Upper lobe of right lung (tissue), 1 donor: Measurements from ENCODE around the gene C1orf210. TPM values are rescaled to one million over a fixed set of nuclear protein-coding genes. Genes with fewer than 3 reads are reported as not detected.

Experiments
- ATAC-seq: fragments of 200-7000 bp; cut with Tn5 transposase; one replicate; pipeline ENCODE4 v1.9.1; 2020; ENCODE audit warnings: mild to moderate bottlenecking, moderate library complexity
- DNase-seq: peaks from one replicate; pipeline ENCODE4 v3.0.0-alpha.2; 2020
- H3K27ac ChIP-seq: fragments of 200-600 bp; one replicate; pipeline ENCODE4 v1.8.0; 2022
- H3K27me3 ChIP-seq: fragments of 200-600 bp; one replicate; pipeline ENCODE4 v1.8.0; 2022; ENCODE audit warnings: mild to moderate bottlenecking
- H3K36me3 ChIP-seq: fragments of 200-600 bp; one replicate; pipeline ENCODE4 v1.8.0; 2022
- H3K4me1 ChIP-seq: fragments of 200-600 bp; one replicate; pipeline ENCODE4 v1.8.0; 2022
- H3K4me3 ChIP-seq: fragments of 200-600 bp; one replicate; pipeline ENCODE4 v1.8.0; 2022; ENCODE audit warnings: mild to moderate bottlenecking
- H3K9me3 ChIP-seq: fragments of 200-600 bp; one replicate; pipeline ENCODE4 v1.8.0; 2022
- intact Hi-C: fragments of 100-400 bp; cut with DNase I; formaldehyde crosslinking; loops from one replicate; pipeline ENCODE4 v1.11.0; 2022
- total RNA-seq: library from RNA; stranded (reverse); fragmentation: NEBNext Ultra II Directional; extraction: Animal tissue kit (Norgen Biotek cat#: 25700); gene quantifications from one replicate; pipeline ENCODE4 v1.2.1, GENCODE V29; 2021
- TF ChIP-seq, protein P1 (sequence below): fragments of 200-600 bp; IDR thresholded peaks from one replicate; pipeline ENCODE4 v1.8.0; 2022; ENCODE audit warnings: antibody characterized with exemption
- donor health status: DM: no; HTN: yes; CAD: no; lungs with severe emphysema.

Gene C1orf210
- total RNA-seq, 1 donor from 2014 or later, result 18.9 TPM

DNA sequence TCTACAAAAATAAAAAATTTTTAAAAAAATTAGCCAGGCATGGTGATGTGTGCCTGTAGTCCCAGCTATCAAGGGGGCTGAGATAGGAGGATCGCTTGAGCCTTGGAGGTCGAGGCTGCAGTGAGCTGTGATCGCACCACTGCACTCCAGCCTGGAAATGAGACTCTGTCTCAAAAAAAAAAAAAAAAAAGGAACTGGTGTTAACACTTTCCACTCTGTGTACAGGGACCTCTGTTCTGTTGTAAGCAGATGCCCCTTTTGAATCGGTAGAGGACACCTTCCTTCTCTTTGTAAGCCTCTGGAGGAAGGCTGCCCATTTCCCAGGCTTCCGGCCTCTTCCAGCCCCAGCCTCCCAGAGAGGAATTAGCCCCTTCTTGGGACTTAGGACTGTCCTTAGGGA lies 7.3 kb upstream of the C1orf210 start:
- H3K27me3 ChIP-seq, result no peaks in the 10 kb centered on the region
- TF ChIP-seq, protein P1, sequence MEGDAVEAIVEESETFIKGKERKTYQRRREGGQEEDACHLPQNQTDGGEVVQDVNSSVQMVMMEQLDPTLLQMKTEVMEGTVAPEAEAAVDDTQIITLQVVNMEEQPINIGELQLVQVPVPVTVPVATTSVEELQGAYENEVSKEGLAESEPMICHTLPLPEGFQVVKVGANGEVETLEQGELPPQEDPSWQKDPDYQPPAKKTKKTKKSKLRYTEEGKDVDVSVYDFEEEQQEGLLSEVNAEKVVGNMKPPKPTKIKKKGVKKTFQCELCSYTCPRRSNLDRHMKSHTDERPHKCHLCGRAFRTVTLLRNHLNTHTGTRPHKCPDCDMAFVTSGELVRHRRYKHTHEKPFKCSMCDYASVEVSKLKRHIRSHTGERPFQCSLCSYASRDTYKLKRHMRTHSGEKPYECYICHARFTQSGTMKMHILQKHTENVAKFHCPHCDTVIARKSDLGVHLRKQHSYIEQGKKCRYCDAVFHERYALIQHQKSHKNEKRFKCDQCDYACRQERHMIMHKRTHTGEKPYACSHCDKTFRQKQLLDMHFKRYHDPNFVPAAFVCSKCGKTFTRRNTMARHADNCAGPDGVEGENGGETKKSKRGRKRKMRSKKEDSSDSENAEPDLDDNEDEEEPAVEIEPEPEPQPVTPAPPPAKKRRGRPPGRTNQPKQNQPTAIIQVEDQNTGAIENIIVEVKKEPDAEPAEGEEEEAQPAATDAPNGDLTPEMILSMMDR, result no peak
- no peaks in the 10 kb centered on the region for H3K36me3 ChIP-seq
- H3K4me3 ChIP-seq, result no peak overlapping the region
- intact Hi-C loops, result no loop called here
- no peak overlapping the region for H3K27ac ChIP-seq
- ATAC-seq (no peak), DNase-seq (no peak)
- no peaks in the 10 kb centered on the region for H3K9me3 ChIP-seq
- H3K4me1 ChIP-seq, result peaks cover 17% of the 10 kb centered on the region

DNA sequence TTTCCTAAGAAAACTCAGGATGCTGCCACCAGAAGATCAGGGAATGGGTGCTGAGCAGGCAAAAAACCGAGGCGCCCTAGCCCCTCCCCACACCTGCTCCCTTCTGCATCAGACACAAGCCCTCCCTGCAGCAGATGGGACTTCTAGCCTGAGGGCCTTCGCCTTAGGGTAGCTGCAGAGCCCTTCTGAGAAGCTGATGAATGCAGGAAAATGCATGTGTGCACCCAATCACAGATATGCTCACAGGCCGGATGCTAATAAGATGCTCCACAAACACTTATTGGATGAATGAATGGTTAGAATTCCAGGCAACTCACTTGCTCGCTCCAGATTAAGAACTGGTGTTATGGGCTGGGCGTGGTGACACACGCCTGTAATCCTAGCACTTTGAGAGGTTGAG lies 6.8 kb upstream of the C1orf210 start:
- TF ChIP-seq, protein P1, result no peak

DNA sequence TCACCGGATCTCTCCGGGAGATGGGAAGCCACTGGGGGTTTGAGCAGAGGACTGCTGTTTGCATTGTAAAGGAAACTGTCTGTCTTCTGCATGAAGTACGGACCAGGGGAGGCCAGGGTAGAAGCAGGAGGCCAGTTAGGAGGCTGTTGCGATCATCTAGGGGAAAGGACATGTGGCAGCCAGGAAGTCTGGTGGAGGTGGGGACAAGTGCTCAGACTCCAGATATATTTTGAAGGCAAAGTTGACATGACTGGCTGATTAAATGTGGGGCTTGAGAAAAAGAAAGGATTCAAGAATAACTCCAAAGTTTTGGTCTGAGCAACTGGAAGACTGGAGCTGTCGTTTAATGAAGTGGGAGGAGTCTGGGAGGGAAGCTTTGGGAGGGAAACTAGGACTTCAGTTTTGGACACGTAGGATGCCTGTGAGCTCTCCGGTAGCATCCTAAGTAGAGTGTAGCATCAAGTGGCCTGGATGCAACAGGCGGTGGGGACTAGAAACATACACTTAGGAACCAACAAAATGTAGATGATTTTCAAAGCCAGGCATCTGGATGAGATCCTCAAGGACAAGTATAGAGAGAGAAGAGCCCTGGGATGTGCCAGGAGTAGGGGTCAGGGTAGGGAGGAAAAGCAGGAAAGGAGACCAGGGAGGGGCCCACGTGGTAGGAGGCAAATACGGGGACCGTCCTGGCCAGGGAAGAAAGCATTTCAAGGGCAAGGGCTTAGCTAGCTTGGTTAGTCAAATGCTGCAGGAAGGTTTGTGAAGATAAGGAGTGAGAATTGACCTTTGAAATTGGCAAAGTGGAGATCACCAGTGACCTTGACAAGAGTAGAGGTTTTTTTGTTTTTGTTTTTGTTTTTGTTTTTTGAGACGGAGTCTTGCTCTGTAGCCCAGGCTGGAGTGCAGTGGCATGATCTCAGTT lies 3.7 kb upstream of the C1orf210 start:
- peak; percentile 6 for DNase-seq

More for the DNA sequence above, 6.8 kb upstream of the C1orf210 start:
- ATAC-seq (no peak), DNase-seq (no peak)
- Histone ChIP-seq H3K4me3 (no peak overlapping the region), H3K27ac (no peak overlapping the region), H3K36me3 (no peaks in the 10 kb centered on the region), H3K4me1 (peaks cover 17% of the 10 kb centered on the region), H3K9me3 (no peaks in the 10 kb centered on the region), H3K27me3 (no peaks in the 10 kb centered on the region)
- intact Hi-C loops, result no loop called here

DNA sequence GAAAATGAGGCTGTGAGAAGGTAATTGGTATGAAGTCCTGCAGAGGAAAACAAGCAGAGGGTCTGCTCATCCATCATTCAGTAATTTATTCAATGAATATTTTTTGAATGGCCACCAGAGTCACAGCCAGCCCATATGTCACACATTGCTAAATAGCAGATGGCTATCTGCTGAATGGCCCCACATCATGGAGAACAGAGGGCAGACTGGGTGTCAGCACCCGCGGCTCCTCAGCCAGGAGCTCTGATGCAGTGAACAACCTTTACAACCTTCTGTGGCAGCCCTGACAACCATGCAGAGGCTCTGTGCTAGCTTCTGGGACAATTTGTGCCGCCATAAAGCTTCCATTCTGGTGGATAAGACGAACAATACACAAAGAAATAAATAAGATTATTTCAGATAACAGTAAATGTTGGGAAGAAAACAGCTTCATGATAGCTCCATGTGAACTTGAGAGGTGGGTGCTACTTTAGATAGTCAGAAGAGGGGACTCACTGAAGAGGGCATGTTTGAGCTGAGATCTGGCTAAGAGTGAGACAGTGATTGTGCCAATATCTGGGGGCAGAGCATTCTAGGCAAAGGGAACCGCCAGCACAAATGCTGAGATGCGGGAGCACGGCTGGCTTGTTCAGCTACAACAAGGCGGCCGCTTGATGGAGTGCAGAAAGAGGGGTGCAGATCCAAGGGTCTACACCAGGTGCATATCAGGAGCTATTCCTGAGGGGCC lies 2.8 kb upstream of the C1orf210 start:
- H3K27me3 ChIP-seq, result no peaks in the 10 kb centered on the region
- TF ChIP-seq, protein P1, result no peak
- intact Hi-C loops, result no loop called here
- no peaks in the 10 kb centered on the region for H3K9me3 ChIP-seq
- H3K4me3 ChIP-seq, result no peak overlapping the region
- H3K4me1 ChIP-seq, result peaks cover 3% of the 10 kb centered on the region
- no peak for ATAC-seq
- no peaks in the 10 kb centered on the region for H3K36me3 ChIP-seq
- no peak overlapping the region for H3K27ac ChIP-seq
- peak; percentile 27 for DNase-seq

More for the DNA sequence above, 3.7 kb upstream of the C1orf210 start:
- H3K9me3 ChIP-seq, result no peaks in the 10 kb centered on the region
- no peak for ATAC-seq
- no peaks in the 10 kb centered on the region for H3K4me1 ChIP-seq
- no peaks in the 10 kb centered on the region for H3K27me3 ChIP-seq
- no peak overlapping the region for H3K4me3 ChIP-seq
- no peaks in the 10 kb centered on the region for H3K36me3 ChIP-seq
- no peak overlapping the region for H3K27ac ChIP-seq
- TF ChIP-seq, protein P1, result no peak
- intact Hi-C loops, result no loop called here

DNA sequence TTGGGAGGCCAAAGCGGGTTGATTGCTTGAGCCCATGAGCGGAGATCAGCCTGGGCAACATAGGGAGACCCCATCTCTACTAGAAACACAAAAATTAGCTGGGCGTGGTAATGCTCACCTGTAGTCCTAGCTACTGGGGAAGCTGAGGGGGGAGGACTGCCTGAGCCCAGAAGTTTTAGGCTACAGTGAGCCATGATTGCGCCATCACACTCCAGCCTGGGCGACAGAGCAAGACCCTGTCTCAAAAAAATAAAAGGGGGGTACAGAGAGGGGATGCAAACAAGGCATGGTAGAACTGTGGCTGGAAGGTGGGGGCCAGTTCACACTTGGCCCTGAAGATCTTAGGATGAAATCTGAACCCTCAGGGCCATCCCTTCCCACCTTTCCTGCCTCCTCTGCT lies 1.2 kb upstream of the C1orf210 start:
- DNase-seq, result no peak
- H3K4me3 ChIP-seq, result no peak overlapping the region

More for the DNA sequence above, 1.2 kb upstream of the C1orf210 start:
- Histone ChIP-seq H3K4me1 (peaks cover 13% of the 10 kb centered on the region), H3K36me3 (no peaks in the 10 kb centered on the region), H3K27me3 (no peaks in the 10 kb centered on the region), H3K27ac (no peak overlapping the region), H3K9me3 (no peaks in the 10 kb centered on the region)
- no peak for ATAC-seq
- intact Hi-C loops, result no loop called here
- TF ChIP-seq, protein P1, result no peak
